Naive thymus-derived CD8-positive, alpha-beta T cell (primary cell): ENCODE results near the gene CORO1C. TPM values are rescaled to one million over a fixed set of nuclear protein-coding genes. Genes with fewer than 3 reads are reported as not detected.

Source experiments
- ATAC-seq, 2 donors: fragments of 150-1000 bp; cut with Tn5 transposase in 1 of 2; sonication (Bioruptor Pico), chemical (Tn5 transposase) in 1 of 2; 1 replicate in 1 of 2; 2 replicates in 1 of 2; pipeline ENCODE4 v1.10.0; 2021; ENCODE audit warnings: mild to moderate bottlenecking in 2 of 2, moderate library complexity in 2 of 2
- POLR2A ChIA-PET: fragments of 350-600 bp; sonication (Branson Sonifier 250); formaldehyde crosslinking; loops from one replicate; lab custom pipeline; 2021; ENCODE audit warnings: antibody characterized with exemption; lab: Charles Lee
- DNase-seq, 10 donors: peaks; one replicate each; pipeline versions ENCODE4 v3.0.0 to v3.0.0-alpha.2; 2020 to 2022
- H3K27ac Mint-ChIP-seq, 10 donors: one replicate each; pipeline ENCODE4 v1.8.0; 2020 to 2022; ENCODE audit warnings: mild to moderate bottlenecking in 10 of 10, mixed read lengths in 10 of 10, moderate library complexity in 4 of 10, inconsistent platforms in 1 of 10
- H3K27me3 Mint-ChIP-seq, 5 donors: one replicate each; pipeline ENCODE4 v1.8.0; 2021 to 2022; ENCODE audit warnings: mixed read lengths in 5 of 5
- H3K36me3 Mint-ChIP-seq, 3 donors: one replicate each; pipeline ENCODE4 v1.8.0; 2020 to 2022; ENCODE audit warnings: mixed read lengths in 3 of 3, mild to moderate bottlenecking in 2 of 3, inconsistent platforms in 1 of 3
- H3K4me1 Mint-ChIP-seq, 4 donors: one replicate each; pipeline ENCODE4 v1.8.0; 2021 to 2022; ENCODE audit warnings: mixed read lengths in 4 of 4
- H3K4me3 Mint-ChIP-seq, 10 donors: one replicate each; pipeline ENCODE4 v1.8.0; 2020 to 2022; ENCODE audit warnings: mild to moderate bottlenecking in 10 of 10, mixed read lengths in 10 of 10, moderate library complexity in 6 of 10, inconsistent platforms in 1 of 10
- H3K9me3 Mint-ChIP-seq, 9 donors: one replicate each; pipeline ENCODE4 v1.8.0; 2020 to 2022; ENCODE audit warnings: mixed read lengths in 9 of 9, mild to moderate bottlenecking in 3 of 9, inconsistent platforms in 1 of 9, moderate library complexity in 1 of 9
- polyA plus RNA-seq, 3 donors: library from polyadenylated mRNA; unstranded; fragments of 300-500 nt; fragmentation: Illumina TruSeq; gene quantifications; one replicate each; pipeline ENCODE4 v1.2.3, GENCODE V29; 2021
- total RNA-seq, 8 experiments: library from RNA in 2 of 8; stranded (reverse) in 2 of 8; gene quantifications; one replicate each; pipeline ENCODE4 v1.2.3 and lab custom pipeline; 2021 to 2026

CORO1C gene
- total and polyA plus RNA-seq, 5 experiments from 2014 or later: 5.0 to 13.1 (median 6.5) TPM

DNA sequence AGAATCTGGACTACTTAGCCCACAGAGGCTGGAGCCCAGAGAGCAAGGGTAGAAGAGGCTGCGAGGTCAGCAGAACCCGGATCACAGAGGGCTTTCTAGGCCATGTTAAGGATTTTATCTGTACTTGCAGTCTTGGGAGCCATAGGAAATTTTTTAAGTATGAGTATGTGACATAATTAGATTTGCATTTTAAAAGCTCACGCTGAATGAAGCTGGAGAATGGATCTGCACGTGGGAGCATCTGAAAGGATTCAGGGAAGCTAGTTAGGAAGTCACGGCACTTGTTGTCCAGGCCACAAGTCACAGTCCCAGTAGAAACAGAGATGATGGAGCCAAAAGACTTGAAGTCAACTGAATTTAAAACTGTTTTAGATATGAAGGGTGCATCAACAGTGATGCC, 14.1 kb downstream of the CORO1C start:
- Mint-ChIP-seq H3K4me1 (peaks cover 0 to 33% (median 3%) of the 10 kb centered on the region in 4 donors), H3K4me3 (no peak overlapping the region), H3K27ac (no peak overlapping the region), H3K36me3 (no peaks in the 10 kb centered on the region), H3K27me3 (no peaks in the 10 kb centered on the region), H3K9me3 (no peaks in the 10 kb centered on the region)
- DNase-seq (no peak), ATAC-seq (no peak)
- POLR2A ChIA-PET: interaction anchor here (0.6 kb wide), 1 partner anchor 36 kb away, joined by 4 read pairs; no protein-coding TSS in a partner anchor

- DNase-seq (no peak), ATAC-seq (no peak)
- H3K27me3 Mint-ChIP-seq: no peaks in the 10 kb centered on the region
- no peaks in the 10 kb centered on the region for H3K9me3 Mint-ChIP-seq
- H3K4me3 Mint-ChIP-seq: no peak overlapping the region
- H3K36me3 Mint-ChIP-seq: no peaks in the 10 kb centered on the region
- H3K27ac Mint-ChIP-seq: no peak overlapping the region
- POLR2A ChIA-PET: no interaction called here
- peaks cover 0 to 35% (median 1%) of the 10 kb centered on the region in 4 donors for H3K4me1 Mint-ChIP-seq
Observed at GRCh38 chr12:108714866-108715265, 16.5 kb downstream of the CORO1C start.

- no peak overlapping the region for H3K4me3 Mint-ChIP-seq
- peaks cover 0 to 34% (median 0%) of the 10 kb centered on the region in 4 donors for H3K4me1 Mint-ChIP-seq
- DNase-seq (no peak), ATAC-seq (no peak)
- no peaks in the 10 kb centered on the region for H3K27me3 Mint-ChIP-seq
- no peak overlapping the region for H3K27ac Mint-ChIP-seq
- no peaks in the 10 kb centered on the region for H3K36me3 Mint-ChIP-seq
- H3K9me3 Mint-ChIP-seq: no peaks in the 10 kb centered on the region
- POLR2A ChIA-PET: interaction anchor here (0.7 kb wide), 1 partner anchor 1568 kb away, joined by 3 read pairs; no protein-coding TSS in a partner anchor
Observed at GRCh38 chr12:108713471-108713870, 17.8 kb downstream of the CORO1C start.

- ATAC-seq (no peak), DNase-seq (no peak)
- H3K27me3 Mint-ChIP-seq: no peaks in the 10 kb centered on the region
- POLR2A ChIA-PET: no interaction called here
- no peak overlapping the region for H3K4me3 Mint-ChIP-seq
- H3K9me3 Mint-ChIP-seq: no peaks in the 10 kb centered on the region
- no peak overlapping the region for H3K27ac Mint-ChIP-seq
- peaks cover 0 to 34% (median 0%) of the 10 kb centered on the region in 4 donors for H3K4me1 Mint-ChIP-seq
- no peaks in the 10 kb centered on the region for H3K36me3 Mint-ChIP-seq
Observed at GRCh38 chr12:108712925-108713203, 18.5 kb downstream of the CORO1C start.

GRCh38 chr12:108712165-108712924, 19.0 kb downstream of the CORO1C start:
- POLR2A ChIA-PET: no interaction called here
- peaks cover 0 to 34% (median 0%) of the 10 kb centered on the region in 4 donors for H3K4me1 Mint-ChIP-seq

DNA sequence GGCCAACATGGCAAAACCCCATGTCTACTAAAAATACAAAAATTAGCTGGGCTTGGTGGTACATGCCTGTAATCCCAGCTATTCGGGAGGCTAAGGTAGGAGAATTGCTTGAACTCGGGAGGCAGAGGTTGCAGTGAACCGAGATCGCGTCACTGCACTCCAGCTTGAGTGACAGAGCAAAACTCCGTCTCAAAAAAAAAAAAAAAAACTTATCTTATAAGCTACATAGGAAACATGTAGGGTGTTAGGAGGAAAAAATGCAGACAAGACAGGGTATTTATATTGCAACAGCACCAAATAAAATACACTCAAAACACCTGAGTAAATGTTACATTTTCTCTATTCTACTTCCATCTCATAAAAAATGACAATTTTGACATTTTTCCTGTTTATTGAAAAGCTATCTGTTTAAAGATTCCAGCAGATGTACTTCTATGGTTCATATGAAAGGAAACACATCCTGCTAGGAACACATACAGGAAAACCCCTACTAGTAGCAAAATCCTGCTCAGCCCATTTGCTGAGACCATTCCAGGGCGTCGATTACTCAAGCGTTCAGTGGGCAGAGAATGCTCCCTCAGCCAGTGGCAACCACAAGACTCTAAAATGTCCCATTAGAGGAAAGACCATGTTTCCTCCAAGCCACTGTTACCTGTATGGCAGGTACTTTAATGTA, 19.7 kb downstream of the CORO1C start:
- DNase-seq (no peak), ATAC-seq (no peak)
- Mint-ChIP-seq H3K27ac (no peak overlapping the region), H3K9me3 (no peaks in the 10 kb centered on the region), H3K27me3 (no peaks in the 10 kb centered on the region), H3K36me3 (no peaks in the 10 kb centered on the region), H3K4me3 (no peak overlapping the region), H3K4me1 (peaks cover 0 to 34% (median 0%) of the 10 kb centered on the region in 4 donors)
- POLR2A ChIA-PET: interaction anchor here (0.6 kb wide), 1 partner anchor 71 kb away, joined by 4 read pairs; no protein-coding TSS in a partner anchor

More at GRCh38 chr12:108712165-108712924, 19.0 kb downstream of the CORO1C start:
- no peak for DNase-seq
- Mint-ChIP-seq H3K36me3 (no peaks in the 10 kb centered on the region), H3K27ac (no peak overlapping the region), H3K4me3 (peak overlapping the region in 1 of 10 donors; percentile 24), H3K9me3 (no peaks in the 10 kb centered on the region), H3K27me3 (no peaks in the 10 kb centered on the region)
- ATAC-seq: no peak

- Mint-ChIP-seq H3K27ac (no peak overlapping the region), H3K36me3 (peaks cover 0 to 2% (median 0%) of the 10 kb centered on the region in 3 donors), H3K4me3 (no peak overlapping the region), H3K9me3 (no peaks in the 10 kb centered on the region), H3K27me3 (no peaks in the 10 kb centered on the region), H3K4me1 (peaks cover 0 to 28% (median 0%) of the 10 kb centered on the region in 4 donors)
- POLR2A ChIA-PET: no interaction called here
- ATAC-seq (no peak), DNase-seq (no peak)
Observed at GRCh38 chr12:108709697-108710096, 21.6 kb downstream of the CORO1C start.

DNA sequence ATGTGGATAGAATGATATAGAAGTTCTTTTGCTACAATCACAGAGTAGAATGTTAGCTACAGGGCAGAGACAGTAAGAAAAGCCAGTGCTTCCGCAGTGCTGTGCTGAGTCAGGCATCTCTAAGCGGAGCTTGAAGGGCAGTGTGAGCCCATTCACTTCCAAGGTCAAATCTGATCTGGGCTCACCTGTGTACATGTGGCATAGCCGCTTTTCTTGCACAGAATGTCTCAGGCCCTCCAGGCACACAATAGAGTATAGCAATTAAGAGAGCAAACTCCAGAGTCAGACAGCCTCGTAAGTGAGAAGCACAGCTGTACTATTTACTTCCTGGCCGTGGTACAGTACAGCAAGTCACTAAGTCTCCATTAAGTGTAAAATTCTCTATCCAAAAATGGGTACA, 26.8 kb downstream of the CORO1C start:
- Mint-ChIP-seq H3K36me3 (peaks cover 0 to 8% (median 8%) of the 10 kb centered on the region in 3 donors), H3K27ac (no peak overlapping the region), H3K4me3 (no peak overlapping the region), H3K27me3 (no peaks in the 10 kb centered on the region), H3K4me1 (peaks cover 0 to 13% (median 6%) of the 10 kb centered on the region in 4 donors), H3K9me3 (no peaks in the 10 kb centered on the region)
- no peak for DNase-seq
- POLR2A ChIA-PET: interaction anchor here (0.7 kb wide), 1 partner anchor 11 kb away, joined by 4 read pairs; no protein-coding TSS in a partner anchor
- no peak for ATAC-seq

- no peak for ATAC-seq
- POLR2A ChIA-PET: interaction anchor here (0.6 kb wide), 1 partner anchor 10 kb away, joined by 4 read pairs; no protein-coding TSS in a partner anchor
- H3K27ac Mint-ChIP-seq: no peak overlapping the region
- H3K4me3 Mint-ChIP-seq: no peak overlapping the region
- H3K27me3 Mint-ChIP-seq: no peaks in the 10 kb centered on the region
- peaks cover 0 to 8% (median 8%) of the 10 kb centered on the region in 3 donors for H3K36me3 Mint-ChIP-seq
- H3K4me1 Mint-ChIP-seq: peaks cover 0 to 13% (median 6%) of the 10 kb centered on the region in 4 donors
- no peak for DNase-seq
- H3K9me3 Mint-ChIP-seq: no peaks in the 10 kb centered on the region
Observed at GRCh38 chr12:108702595-108703320, 28.6 kb downstream of the CORO1C start.

DNA sequence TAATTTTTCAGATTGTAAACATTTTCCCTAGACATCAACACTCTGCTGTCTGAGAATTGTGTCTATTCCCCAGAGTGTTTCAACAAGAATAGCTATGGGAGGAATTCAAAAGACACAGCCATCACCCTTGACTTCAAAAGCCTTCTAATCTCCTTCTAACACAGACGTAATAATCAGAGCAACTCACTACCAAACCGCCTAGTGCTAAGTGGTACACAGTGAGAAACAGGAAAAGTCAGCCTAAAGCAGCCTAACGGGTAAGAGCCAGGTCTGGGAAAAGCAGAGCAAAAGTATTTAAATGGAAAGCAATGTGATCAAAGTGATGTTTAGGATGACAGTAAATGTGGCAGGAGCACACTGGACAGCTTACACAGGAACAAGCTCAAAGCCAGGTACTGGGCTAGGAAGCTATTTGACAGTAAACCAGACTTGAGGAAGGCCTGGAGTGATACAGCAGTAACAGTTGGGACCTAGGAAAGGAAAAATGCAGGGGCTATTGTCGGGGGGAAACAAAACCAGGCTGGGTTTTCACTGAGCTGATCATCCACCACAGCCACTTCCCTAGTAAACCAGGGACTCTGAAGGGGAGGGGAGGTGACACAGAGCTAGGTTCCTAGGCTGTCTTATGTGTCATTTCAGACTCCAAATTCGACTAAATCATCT, 29.4 kb downstream of the CORO1C start:
- Mint-ChIP-seq H3K4me1 (peaks cover 0 to 15% (median 7%) of the 10 kb centered on the region in 4 donors), H3K36me3 (peaks cover 0 to 8% (median 8%) of the 10 kb centered on the region in 3 donors), H3K9me3 (no peaks in the 10 kb centered on the region), H3K27ac (no peak overlapping the region), H3K4me3 (no peak overlapping the region), H3K27me3 (no peaks in the 10 kb centered on the region)
- DNase-seq (no peak), ATAC-seq (no peak)
- POLR2A ChIA-PET: interaction anchor here (0.6 kb wide), 1 partner anchor 10 kb away, joined by 4 read pairs; no protein-coding TSS in a partner anchor

- H3K27me3 Mint-ChIP-seq: no peaks in the 10 kb centered on the region
- peaks cover 0 to 8% (median 8%) of the 10 kb centered on the region in 3 donors for H3K36me3 Mint-ChIP-seq
- peaks cover 1 to 25% (median 16%) of the 10 kb centered on the region in 4 donors for H3K4me1 Mint-ChIP-seq
- POLR2A ChIA-PET: no interaction called here
- no peak for ATAC-seq
- no peaks in the 10 kb centered on the region for H3K9me3 Mint-ChIP-seq
- no peak overlapping the region for H3K4me3 Mint-ChIP-seq
- no peak overlapping the region for H3K27ac Mint-ChIP-seq
- DNase-seq: no peak
Observed at GRCh38 chr12:108700833-108701541, 30.3 kb downstream of the CORO1C start.
